Neural cell (in vitro differentiated cells): ENCODE measurements around the gene CST6. TPM values are rescaled to one million over a fixed set of nuclear protein-coding genes. Genes with fewer than 3 reads are reported as not detected.

Experiments
- H2AFZ ChIP-seq: fragments of 200-600, 300-800 bp; sonication (generic), shearing (Covaris generic); 2 replicates; pipeline ENCODE4 v1.6.0; 2014; ENCODE audit warnings: low read depth, mild to moderate bottlenecking, antibody characterized with exemption, low read length, moderate library complexity
- H3F3A ChIP-seq: fragments of 200-600 bp; shearing (Covaris generic); 2 replicates; pipeline ENCODE4 v1.6.1; 2016; ENCODE audit warnings: mild to moderate bottlenecking, moderate library complexity, mixed read lengths, antibody characterized with exemption, low read length; ENCODE audit not compliant: insufficient read depth, poor library complexity, severe bottlenecking
- H3K27ac ChIP-seq: fragments of 200-600, 300-800 bp; sonication (generic), shearing (Covaris generic); 2 replicates; pipeline ENCODE4 v1.5.1; 2014; ENCODE audit warnings: mild to moderate bottlenecking, low read length, moderate library complexity
- H3K27me3 ChIP-seq: fragments of 300-800, 200-600 bp; sonication (generic), shearing (Covaris generic); 2 replicates; pipeline ENCODE4 v1.6.0; 2014; ENCODE audit warnings: mild to moderate bottlenecking, low read depth, low read length, moderate library complexity; ENCODE audit not compliant: insufficient read depth
- H3K36me3 ChIP-seq: fragments of 300-800, 200-600 bp; sonication (generic), shearing (Covaris generic); 2 replicates; pipeline ENCODE4 v1.5.1; 2014; ENCODE audit warnings: mild to moderate bottlenecking, antibody characterized with exemption, low read length, moderate library complexity; ENCODE audit not compliant: insufficient read depth
- H3K4me2 ChIP-seq: fragments of 300-800, 200-600 bp; sonication (generic), shearing (Covaris generic); 2 replicates; pipeline ENCODE4 v1.6.0; 2014; ENCODE audit warnings: mild to moderate bottlenecking, low read length
- H3K4me3 ChIP-seq: fragments of 300-800, 200-600 bp; sonication (generic), shearing (Covaris generic); 2 replicates; pipeline ENCODE4 v1.5.1; 2014; ENCODE audit warnings: mild to moderate bottlenecking, low read length, moderate library complexity
- H3K79me2 ChIP-seq: fragments of 200-600 bp; shearing (Covaris generic); replicated peaks from 2 replicates; pipeline ENCODE4 v1.6.0; 2014; ENCODE audit warnings: mild to moderate bottlenecking, low read length, moderate library complexity; ENCODE audit not compliant: insufficient read depth
- H3K9ac ChIP-seq: fragments of 300-800, 200-600 bp; sonication (generic), shearing (Covaris generic); 2 replicates; pipeline ENCODE4 v1.6.1; 2016; ENCODE audit warnings: mild to moderate bottlenecking, low read length, mixed read lengths
- H3K9me2 ChIP-seq: fragments of 200-600 bp; shearing (Covaris generic); 2 replicates; pipeline ENCODE4 v1.6.1; 2016; ENCODE audit warnings: mild to moderate bottlenecking, low read length, mixed read lengths; ENCODE audit not compliant: insufficient read depth
- H3K9me3 ChIP-seq: fragments of 200-600, 300-800 bp; sonication (generic), shearing (Covaris generic); 2 replicates; pipeline ENCODE4 v1.6.1; 2016; ENCODE audit warnings: mild to moderate bottlenecking, mixed run types, low read length, moderate library complexity, mixed read lengths
- H4K20me1 ChIP-seq: fragments of 200-600 bp; shearing (Covaris generic); 2 replicates; pipeline ENCODE4 v1.6.1; 2016; ENCODE audit warnings: mild to moderate bottlenecking, mixed run types; ENCODE audit not compliant: insufficient read depth
- CTCF ChIP-seq: fragments of 450-650 bp; IDR thresholded peaks from 2 replicates; pipeline ENCODE4 v1.5.1; 2014; ENCODE audit warnings: antibody characterized with exemption, mild to moderate bottlenecking, moderate library complexity; ENCODE audit not compliant: poor library complexity, severe bottlenecking
- EP300 ChIP-seq: fragments of 450-650 bp; conservative IDR thresholded peaks from 2 replicates; pipeline ENCODE4 v1.6.1; 2014; ENCODE audit warnings: antibody characterized with exemption, mild to moderate bottlenecking, moderate library complexity; ENCODE audit not compliant: poor library complexity, severe bottlenecking
- EZH2 ChIP-seq: fragments of 200-600, 300-800 bp; shearing (Covaris generic), sonication (generic); IDR thresholded peaks from 2 replicates; pipeline ENCODE4 v1.6.1; 2014; ENCODE audit warnings: antibody characterized with exemption, low read length, borderline replicate concordance, mild to moderate bottlenecking; ENCODE audit not compliant: insufficient read depth, poor library complexity, severe bottlenecking
- MXI1 ChIP-seq: fragments of 450-650 bp; conservative IDR thresholded peaks from 2 replicates; pipeline ENCODE4 v1.6.1; 2014; ENCODE audit warnings: antibody characterized with exemption, mild to moderate bottlenecking; ENCODE audit not compliant: poor library complexity, severe bottlenecking
- POLR2AphosphoS5 ChIP-seq: IDR thresholded peaks from 2 replicates; pipeline ENCODE4 v1.6.1; 2012
- RAD21 ChIP-seq: fragments of 450-650 bp; conservative IDR thresholded peaks from 2 replicates; pipeline ENCODE4 v1.6.1; 2014; ENCODE audit warnings: antibody characterized with exemption, mild to moderate bottlenecking, moderate library complexity
- SMC3 ChIP-seq: fragments of 450-650 bp; conservative IDR thresholded peaks from 2 replicates; pipeline ENCODE4 v1.6.1; 2014; ENCODE audit warnings: antibody characterized with exemption, mild to moderate bottlenecking, moderate library complexity; ENCODE audit not compliant: poor library complexity
- TAF1 ChIP-seq: IDR thresholded peaks from 2 replicates; pipeline ENCODE4 v1.6.1; 2012; ENCODE audit warnings: low read depth
- polyA plus RNA-seq: library from polyadenylated mRNA; depleted of rRNA; stranded (reverse); fragments of >200 nt; gene quantifications from 2 replicates; pipeline ENCODE4 v1.2.3, GENCODE V29; 2014
- TF ChIP-seq, protein P1 (sequence below): IDR thresholded peaks from 2 replicates; pipeline ENCODE4 v1.6.1; 2012; ENCODE audit warnings: borderline replicate concordance

CST6 gene
- polyA plus RNA-seq, 1 donor from 2014 or later = not detected

GRCh38 chr11:66012946-66013761 is 1.3 kb downstream of the CST6 start:
- Histone ChIP-seq H3K9ac (no peak overlapping the region), H3K79me2 (no peaks in the 10 kb centered on the region), H3K36me3 (no peaks in the 10 kb centered on the region), H3K9me3 (no peaks in the 10 kb centered on the region), H3K27me3 (peaks cover 15% of the 10 kb centered on the region), H3F3A (no peaks in the 10 kb centered on the region), H2AFZ (no peak overlapping the region), H4K20me1 (no peaks in the 10 kb centered on the region), H3K27ac (no peak overlapping the region), H3K4me3 (no peak overlapping the region), H3K9me2 (no peaks in the 10 kb centered on the region), H3K4me2 (no peak overlapping the region)
- TF ChIP-seq MXI1 (no peak), RAD21 (no peak), TAF1 (no peak), POLR2AphosphoS5 (no peak), EP300 (no peak), SMC3 (no peak), EZH2 (no peak), CTCF (no peak)
- TF ChIP-seq, protein P1, sequence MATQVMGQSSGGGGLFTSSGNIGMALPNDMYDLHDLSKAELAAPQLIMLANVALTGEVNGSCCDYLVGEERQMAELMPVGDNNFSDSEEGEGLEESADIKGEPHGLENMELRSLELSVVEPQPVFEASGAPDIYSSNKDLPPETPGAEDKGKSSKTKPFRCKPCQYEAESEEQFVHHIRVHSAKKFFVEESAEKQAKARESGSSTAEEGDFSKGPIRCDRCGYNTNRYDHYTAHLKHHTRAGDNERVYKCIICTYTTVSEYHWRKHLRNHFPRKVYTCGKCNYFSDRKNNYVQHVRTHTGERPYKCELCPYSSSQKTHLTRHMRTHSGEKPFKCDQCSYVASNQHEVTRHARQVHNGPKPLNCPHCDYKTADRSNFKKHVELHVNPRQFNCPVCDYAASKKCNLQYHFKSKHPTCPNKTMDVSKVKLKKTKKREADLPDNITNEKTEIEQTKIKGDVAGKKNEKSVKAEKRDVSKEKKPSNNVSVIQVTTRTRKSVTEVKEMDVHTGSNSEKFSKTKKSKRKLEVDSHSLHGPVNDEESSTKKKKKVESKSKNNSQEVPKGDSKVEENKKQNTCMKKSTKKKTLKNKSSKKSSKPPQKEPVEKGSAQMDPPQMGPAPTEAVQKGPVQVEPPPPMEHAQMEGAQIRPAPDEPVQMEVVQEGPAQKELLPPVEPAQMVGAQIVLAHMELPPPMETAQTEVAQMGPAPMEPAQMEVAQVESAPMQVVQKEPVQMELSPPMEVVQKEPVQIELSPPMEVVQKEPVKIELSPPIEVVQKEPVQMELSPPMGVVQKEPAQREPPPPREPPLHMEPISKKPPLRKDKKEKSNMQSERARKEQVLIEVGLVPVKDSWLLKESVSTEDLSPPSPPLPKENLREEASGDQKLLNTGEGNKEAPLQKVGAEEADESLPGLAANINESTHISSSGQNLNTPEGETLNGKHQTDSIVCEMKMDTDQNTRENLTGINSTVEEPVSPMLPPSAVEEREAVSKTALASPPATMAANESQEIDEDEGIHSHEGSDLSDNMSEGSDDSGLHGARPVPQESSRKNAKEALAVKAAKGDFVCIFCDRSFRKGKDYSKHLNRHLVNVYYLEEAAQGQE = no peak

DNA sequence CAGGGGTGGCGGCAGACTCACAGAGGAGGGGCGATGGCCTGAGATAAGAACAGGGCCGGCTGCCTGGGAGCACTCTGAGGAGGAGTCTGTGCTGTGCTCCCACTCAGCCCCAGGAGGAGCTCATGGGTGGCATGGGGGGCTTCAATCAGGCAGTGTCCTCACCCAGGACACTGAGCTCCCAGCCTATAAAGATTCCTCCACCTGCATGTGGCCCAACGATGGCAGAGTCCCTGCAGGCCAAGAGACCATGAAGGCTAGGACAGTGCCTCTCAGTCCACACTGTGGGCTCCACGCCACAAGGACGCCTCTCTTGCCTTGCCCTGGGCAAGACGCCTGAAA is 1.9 kb downstream of the CST6 start:
- Histone ChIP-seq H3K27ac (no peak overlapping the region), H3F3A (no peaks in the 10 kb centered on the region), H3K4me3 (no peak overlapping the region), H3K9me3 (no peaks in the 10 kb centered on the region), H3K9me2 (no peaks in the 10 kb centered on the region), H4K20me1 (no peaks in the 10 kb centered on the region), H3K36me3 (no peaks in the 10 kb centered on the region), H3K4me2 (no peak overlapping the region), H2AFZ (no peak overlapping the region), H3K79me2 (no peaks in the 10 kb centered on the region), H3K27me3 (peaks cover 15% of the 10 kb centered on the region), H3K9ac (no peak overlapping the region)
- TF ChIP-seq TAF1 = no peak
- no peak for TF ChIP-seq EZH2
- no peak for TF ChIP-seq CTCF
- TF ChIP-seq SMC3 = no peak
- TF ChIP-seq, protein P1 = no peak
- no peak for TF ChIP-seq POLR2AphosphoS5
- TF ChIP-seq RAD21 = no peak
- TF ChIP-seq EP300 = no peak
- no peak for TF ChIP-seq MXI1
